GM11168 (cell line): ENCODE measurements around the gene BCL2L15.

Source experiments
- in situ Hi-C: fragments of 300-500 bp; cut with MboI; formaldehyde crosslinking; loops from one replicate; pipeline ENCODE4 v1.12.0; 2022; ENCODE audit warnings: low sequenced_read_pairs; ENCODE audit not compliant: unreplicated experiment

BCL2L15 gene

GRCh38 chr1:113835686-113836290 is 51.6 kb downstream of the BCL2L15 start:
- in situ Hi-C loops, result no loop called here

GRCh38 chr1:113834716-113835115 is 52.7 kb downstream of the BCL2L15 start:
- in situ Hi-C loops, result loop anchor here (5.0 kb wide), 1 partner anchor 58 kb away; no protein-coding TSS in a partner anchor
